Measurements from ENCODE around the gene SNTG2.
"Not testable (repeated sequence)": the region's sequence is repeated elsewhere in the genome, so short reads cannot be mapped to it uniquely, and the experiment has no call there.

SNTG2 gene

DNA sequence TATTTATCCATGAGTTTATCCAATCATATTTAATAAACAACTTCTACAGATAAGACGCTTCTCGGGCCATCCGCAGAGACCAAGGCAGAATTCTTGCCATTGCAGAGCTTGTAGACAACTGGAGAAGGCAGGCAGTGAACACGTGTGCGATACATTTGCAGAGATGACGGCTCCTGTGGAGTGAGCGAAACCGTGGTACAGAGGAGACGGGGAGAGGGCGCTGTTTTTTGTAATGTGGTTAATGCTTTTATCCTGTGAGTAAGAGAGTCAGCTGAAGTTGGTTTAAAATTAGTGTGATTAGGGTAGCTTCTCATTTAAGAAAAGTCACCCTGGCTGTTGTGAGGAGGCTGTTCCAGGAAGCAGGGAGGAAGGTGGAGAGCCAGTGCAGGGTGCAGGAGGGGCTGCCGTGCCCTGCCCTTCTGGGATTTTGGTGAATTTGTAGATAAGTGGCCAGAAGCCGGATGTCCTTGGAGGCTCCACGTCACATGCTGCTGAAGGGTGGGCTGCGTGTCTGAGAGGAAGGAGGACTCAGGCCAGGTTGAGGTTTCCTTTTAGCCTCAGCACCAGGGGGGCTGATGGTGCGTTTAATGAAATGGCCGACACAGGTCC lies 151.4 kb downstream of the SNTG2 start:
- DNase-seq: no peak

GRCh38 chr2:1104364-1104763 lies 153.7 kb downstream of the SNTG2 start:
- DNase-seq: no peak

GRCh38 chr2:1106344-1106743 lies 155.7 kb downstream of the SNTG2 start:
- DNase-seq: not testable (repeated sequence)

DNA sequence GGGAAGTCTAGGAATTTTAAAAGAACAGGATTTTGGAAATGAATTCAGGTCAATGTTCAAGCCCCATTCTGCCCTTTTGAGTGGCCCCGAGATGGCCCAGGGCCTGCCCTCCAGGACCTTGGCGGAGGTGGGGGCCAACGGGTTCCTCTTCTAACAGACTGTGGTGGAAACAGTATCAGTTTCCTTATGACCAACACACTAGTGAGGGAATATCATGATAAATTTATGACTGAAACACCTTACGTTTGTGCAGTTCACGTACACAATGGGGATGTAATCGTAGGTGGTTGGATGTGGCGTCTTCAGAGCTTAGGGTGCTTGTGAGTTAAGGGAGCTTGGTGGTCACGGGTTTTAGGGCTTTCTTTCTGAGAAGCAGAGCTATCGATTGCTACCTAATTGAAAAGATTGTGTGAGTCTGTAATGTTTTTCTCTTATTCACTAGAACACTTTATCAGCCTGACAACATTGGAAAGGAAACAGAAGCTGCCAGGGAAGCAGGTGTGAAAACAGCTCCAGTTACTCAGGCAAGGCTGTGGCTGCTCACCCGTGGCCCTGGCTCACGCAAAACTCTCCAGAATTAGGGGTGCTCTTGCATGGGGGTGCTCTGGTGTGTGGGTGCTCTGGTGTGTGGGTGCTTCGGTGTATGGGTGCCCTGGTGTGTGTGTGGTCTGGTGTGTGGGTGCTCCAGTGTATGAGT lies 165.3 kb downstream of the SNTG2 start:
- no peak for DNase-seq

DNA sequence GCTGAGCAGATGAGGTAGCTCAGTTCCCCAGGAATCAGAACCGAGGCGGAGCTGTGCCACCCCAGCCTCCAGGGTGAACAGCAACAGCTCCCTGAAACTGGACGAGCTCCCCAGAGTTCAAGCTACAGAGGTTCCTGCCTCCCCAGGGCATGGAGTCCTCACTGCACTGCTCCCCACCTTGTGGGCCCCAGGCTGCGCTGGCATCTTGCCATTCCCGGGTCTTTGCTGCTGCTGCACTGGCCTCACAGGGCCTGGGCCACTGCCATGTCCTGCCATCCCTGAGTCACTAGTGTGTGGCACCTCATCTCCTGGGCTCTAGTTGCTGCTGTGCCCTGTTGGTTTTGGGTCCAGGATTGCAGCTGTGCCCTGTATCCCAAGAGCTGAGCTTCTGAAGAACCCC lies 166.9 kb downstream of the SNTG2 start:
- no peak for DNase-seq

- no peak for DNase-seq
Measured at GRCh38 chr2:1125217-1125616, 174.6 kb downstream of the SNTG2 start.

- DNase-seq: no peak
Measured at GRCh38 chr2:1125633-1126370, 175.2 kb downstream of the SNTG2 start.

GRCh38 chr2:1129982-1130381 lies 179.3 kb downstream of the SNTG2 start:
- no peak for DNase-seq

DNA sequence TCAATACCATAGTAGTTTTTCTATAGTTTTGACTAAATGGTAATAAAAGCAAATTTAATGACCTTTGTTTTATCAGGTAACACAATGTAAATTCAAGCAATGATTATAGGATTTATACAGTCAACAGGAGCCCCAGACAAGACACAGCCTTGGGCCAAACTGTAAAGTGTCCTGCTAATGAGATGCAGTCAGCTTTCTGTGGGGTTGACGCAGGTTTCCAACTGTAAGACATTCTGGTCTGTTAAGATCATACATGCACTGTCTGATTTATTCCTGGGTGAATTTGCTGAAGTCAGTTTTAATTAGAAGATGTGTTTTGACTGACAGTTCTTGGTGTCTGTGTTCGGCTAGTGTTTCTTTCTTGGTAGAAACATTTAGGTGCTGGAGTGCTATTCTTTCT lies 180.3 kb downstream of the SNTG2 start:
- no peak for DNase-seq

- DNase-seq: no peak
Measured at GRCh38 chr2:1132328-1132969, 181.8 kb downstream of the SNTG2 start.

GRCh38 chr2:1133896-1134295 lies 183.2 kb downstream of the SNTG2 start:
- DNase-seq: not testable (repeated sequence)

DNA sequence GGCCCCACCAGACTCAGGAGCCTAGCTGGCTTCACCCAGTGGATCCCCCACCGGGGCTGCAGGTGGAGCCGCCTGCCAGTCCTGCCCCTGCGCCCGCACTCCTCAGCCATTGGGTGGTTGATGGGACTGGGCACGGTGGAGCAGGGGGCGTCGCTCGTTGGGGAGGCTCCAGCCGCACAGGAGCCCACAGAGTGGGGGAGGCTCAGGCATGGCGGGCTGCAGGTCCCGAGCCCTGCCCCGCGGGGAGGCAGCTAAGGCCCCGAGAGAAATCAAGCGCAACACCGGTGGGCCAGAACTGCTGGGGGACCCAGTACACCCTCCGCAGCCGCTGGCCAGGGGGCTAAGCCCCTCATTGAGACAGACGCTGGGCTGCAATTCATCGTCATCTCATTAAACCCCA lies 184.0 kb downstream of the SNTG2 start:
- no peak for DNase-seq

- no peak for DNase-seq
Measured at GRCh38 chr2:1136067-1136466, 185.4 kb downstream of the SNTG2 start.

DNA sequence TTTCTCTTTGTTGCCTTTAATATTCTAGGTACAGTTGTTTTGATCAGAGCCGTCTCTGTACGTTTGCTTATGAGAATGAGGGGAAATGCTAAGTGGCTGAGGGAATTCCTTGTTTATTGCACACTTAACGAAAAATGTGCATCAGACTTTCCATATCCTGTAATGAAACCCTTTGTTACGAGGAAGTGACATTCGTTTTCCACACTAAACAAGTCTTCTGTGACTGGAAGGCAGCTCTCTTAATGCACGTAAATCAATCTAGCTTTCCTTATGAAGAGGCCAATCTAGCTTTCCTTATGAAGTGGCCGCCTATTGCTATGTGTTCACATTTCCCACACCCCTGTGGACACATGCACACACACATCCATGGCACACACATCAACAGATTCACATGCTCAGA lies 186.2 kb downstream of the SNTG2 start:
- no peak for DNase-seq

- no peak for DNase-seq
Measured at GRCh38 chr2:1137264-1137663, 186.6 kb downstream of the SNTG2 start.

DNA sequence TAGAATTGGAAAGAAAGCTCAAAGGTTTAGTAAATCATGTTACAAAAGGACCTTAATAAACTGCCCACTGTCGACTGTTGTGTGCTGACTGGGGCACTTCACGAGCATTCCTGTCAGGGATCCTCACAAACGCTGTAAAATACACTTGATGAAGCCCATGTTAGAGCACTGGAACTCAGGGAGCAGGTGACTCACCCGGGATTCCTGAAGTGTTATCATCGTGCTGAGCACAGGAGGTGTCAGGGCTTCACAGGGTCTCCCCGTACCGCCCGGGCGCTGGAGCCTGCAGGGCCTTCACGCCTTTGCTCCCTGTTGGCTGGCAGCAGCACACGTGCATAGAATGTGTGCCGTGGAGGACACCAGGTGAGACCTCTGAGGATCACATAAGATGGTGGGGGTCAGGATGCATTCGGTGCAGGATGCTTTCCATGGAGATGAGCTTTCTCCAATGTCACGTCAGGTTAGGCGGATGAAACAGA lies 187.3 kb downstream of the SNTG2 start:
- DNase-seq: no peak

- no peak for DNase-seq
Measured at GRCh38 chr2:1140389-1141003, 189.8 kb downstream of the SNTG2 start.

DNA sequence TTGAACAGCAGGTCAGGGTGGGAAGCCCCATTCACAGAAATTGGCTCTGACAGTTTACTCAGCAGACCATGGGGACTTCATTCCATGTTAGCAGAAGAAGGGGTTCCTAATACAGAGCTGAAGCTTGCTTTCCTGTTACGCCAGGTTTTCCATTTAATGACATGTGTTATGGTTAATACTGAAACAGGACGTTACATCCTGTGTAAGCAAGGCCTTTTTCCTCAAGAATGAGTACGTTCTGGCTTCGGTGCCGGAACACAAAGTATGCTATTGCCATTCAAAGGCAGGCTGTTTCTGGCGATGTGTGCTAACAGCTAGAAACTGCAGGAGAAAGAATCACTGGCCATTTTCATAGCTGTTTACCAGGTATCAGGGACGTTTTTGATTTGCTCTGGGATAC lies 190.4 kb downstream of the SNTG2 start:
- no peak for DNase-seq

DNA sequence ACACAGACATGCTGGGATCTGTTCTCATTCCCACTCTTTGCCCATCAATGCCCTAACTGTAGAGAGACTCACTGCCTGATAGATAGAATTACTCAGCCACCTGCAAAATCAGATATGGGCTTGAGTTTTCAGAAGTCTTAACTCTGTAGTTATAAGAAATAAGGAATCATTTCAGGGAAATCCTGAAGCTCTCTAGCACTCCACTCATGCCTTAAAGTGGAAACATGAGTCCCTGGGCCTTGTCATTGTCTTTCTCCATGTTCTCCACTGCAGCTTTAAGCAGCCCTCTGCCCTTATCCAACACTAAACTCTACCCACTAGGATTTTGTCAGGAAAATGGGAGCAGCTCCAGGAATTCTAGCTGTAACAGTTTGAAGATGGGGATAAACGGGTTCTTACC lies 192.5 kb downstream of the SNTG2 start:
- no peak for DNase-seq

- no peak for DNase-seq
Measured at GRCh38 chr2:1147873-1148612, 197.4 kb downstream of the SNTG2 start.

GRCh38 chr2:1150724-1151511 lies 200.3 kb downstream of the SNTG2 start:
- no peak for DNase-seq

- DNase-seq: no peak
Measured at GRCh38 chr2:1152375-1152774, 201.7 kb downstream of the SNTG2 start.
